ENCODE measurements around the gene SMPX.

SMPX gene

GRCh38 chrX:21757960-21758359, at the start of gene SMPX:
TSS of gene SMPX (minus strand) at chrX:21758116. CDS start at chrX:21754290, 3,826 bp downstream.
- TF ChIP-seq CTCF (IDR thresholded peaks at IDR 0.05), result no peak
- Histone ChIP-seq H3K27me3 (no peaks in the 10 kb centered on the region), H3K36me3 (no peaks in the 10 kb centered on the region), H3K27ac (no peak within 1 kb of the TSS), H3K4me1 (ENCODE audit: control insufficient read depth in 1 of 2, insufficient read depth in 1 of 2, low read depth in 1 of 2, low read length in 1 of 2) (no peaks in the 10 kb centered on the region), H3K4me3 (ENCODE audit: low read depth in 1 of 2, low read length in 1 of 2) (no peak within 1 kb of the TSS), H3K9me3 (no peaks in the 10 kb centered on the region)

- no peak overlapping the region for H3K27ac ChIP-seq
Measured at GRCh38 chrX:21806691-21807090, 48.8 kb upstream of the SMPX start.

GRCh38 chrX:21802839-21803238, 44.9 kb upstream of the SMPX start:
- H3K9me3 ChIP-seq, result no peaks in the 10 kb centered on the region
- no peaks in the 10 kb centered on the region for H3K27me3 ChIP-seq
- no peak overlapping the region for H3K27ac ChIP-seq
- H3K4me1 ChIP-seq (ENCODE audit: control insufficient read depth in 1 of 2, insufficient read depth in 1 of 2, low read depth in 1 of 2, low read length in 1 of 2), result no peaks in the 10 kb centered on the region
- TF ChIP-seq CTCF (IDR thresholded peaks at IDR 0.05), result no peak
- no peaks in the 10 kb centered on the region for H3K36me3 ChIP-seq
- H3K4me3 ChIP-seq (ENCODE audit: low read depth in 1 of 2, low read length in 1 of 2), result no peak overlapping the region

More at GRCh38 chrX:21806691-21807090, 48.8 kb upstream of the SMPX start:
- Histone ChIP-seq H3K36me3 (no peaks in the 10 kb centered on the region), H3K4me1 (ENCODE audit: control insufficient read depth in 1 of 2, insufficient read depth in 1 of 2, low read depth in 1 of 2, low read length in 1 of 2) (no peaks in the 10 kb centered on the region), H3K4me3 (ENCODE audit: low read depth in 1 of 2, low read length in 1 of 2) (no peak overlapping the region), H3K9me3 (no peaks in the 10 kb centered on the region), H3K27me3 (no peaks in the 10 kb centered on the region)
- TF ChIP-seq CTCF (IDR thresholded peaks at IDR 0.05), result no peak

- no peaks in the 10 kb centered on the region for H3K9me3 ChIP-seq
- no peaks in the 10 kb centered on the region for H3K27me3 ChIP-seq
- no peaks in the 10 kb centered on the region for H3K4me1 ChIP-seq (ENCODE audit: control insufficient read depth in 1 of 2, insufficient read depth in 1 of 2, low read depth in 1 of 2, low read length in 1 of 2)
- H3K27ac ChIP-seq, result no peak overlapping the region
- no peak overlapping the region for H3K4me3 ChIP-seq (ENCODE audit: low read depth in 1 of 2, low read length in 1 of 2)
- TF ChIP-seq CTCF (IDR thresholded peaks at IDR 0.05), result no peak
- no peaks in the 10 kb centered on the region for H3K36me3 ChIP-seq
Measured at GRCh38 chrX:21802054-21802670, 44.2 kb upstream of the SMPX start.

- Histone ChIP-seq H3K4me3 (ENCODE audit: low read depth in 1 of 2, low read length in 1 of 2) (no peak overlapping the region), H3K27me3 (no peaks in the 10 kb centered on the region), H3K36me3 (no peaks in the 10 kb centered on the region), H3K27ac (no peak overlapping the region), H3K9me3 (no peaks in the 10 kb centered on the region), H3K4me1 (ENCODE audit: control insufficient read depth in 1 of 2, insufficient read depth in 1 of 2, low read depth in 1 of 2, low read length in 1 of 2) (no peaks in the 10 kb centered on the region)
- TF ChIP-seq CTCF (IDR thresholded peaks at IDR 0.05), result no peak
Measured at GRCh38 chrX:21800344-21800770, 42.4 kb upstream of the SMPX start.

Data from neutrophil (primary cell).